ENCODE measurements around the gene SH3RF3.

GRCh38 chr2:109331896-109332848 lies 203.2 kb downstream of the SH3RF3 start:
- TF ChIP-seq CTCF (IDR thresholded peaks at IDR 0.05) (no peak), POLR2AphosphoS5 (IDR thresholded peaks at IDR 0.05) (peak; percentile 14), POLR2A (IDR thresholded peaks at IDR 0.05) (no peak)
